ENCODE results near the gene INTU. TPM values are rescaled to one million over a fixed set of nuclear protein-coding genes. Genes with fewer than 3 reads are reported as not detected.

Gene INTU
- total and polyA plus RNA-seq, 9 of the 15 experiments (the other 6 are each of a cell fraction or from before 2014, with no cell fraction given), result 1.5 to 8.9 (median 3.9) TPM

DNA sequence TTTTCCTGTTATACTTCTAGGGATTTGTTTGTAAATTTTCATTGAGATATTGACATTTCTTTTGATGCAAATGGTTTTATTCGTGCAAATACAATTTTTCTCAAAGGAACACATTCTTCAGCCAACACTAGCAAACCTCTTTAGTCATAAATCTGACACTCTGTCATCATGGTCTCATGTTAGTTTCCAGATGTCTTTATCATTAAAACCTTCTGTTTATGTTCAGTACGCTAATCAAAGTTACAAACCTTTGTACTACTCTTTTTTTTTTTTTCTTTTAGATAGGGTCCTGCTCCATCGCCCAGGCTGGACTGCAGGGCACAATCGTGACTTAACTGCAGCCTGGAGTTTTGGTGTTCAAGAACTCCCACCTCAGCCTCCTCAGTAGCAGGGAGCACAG is 104.5 kb downstream of the INTU start:
- Histone ChIP-seq H4K20me1 (replicated peaks; ENCODE audit: control insufficient read depth, insufficient read depth, low read length) (no peaks in the 10 kb centered on the region), H3K4me1 (replicated peaks in 1 of 2; ENCODE audit: control insufficient read depth in 2 of 2, insufficient read depth in 2 of 2, low read length in 2 of 2) (no peaks in the 10 kb centered on the region; a peak in 2 of 5 replicates), H3K4me2 (ENCODE audit: insufficient read depth, low read length) (no peak overlapping the region), H3K79me2 (ENCODE audit: control insufficient read depth, insufficient read depth, low read length) (no peaks in the 10 kb centered on the region), H3K36me3 (ENCODE audit: control insufficient read depth, insufficient read depth, low read length) (no peaks in the 10 kb centered on the region), H2AFZ (ENCODE audit: low read depth, low read length) (no peak overlapping the region), H3K27me3 (ENCODE audit: control insufficient read depth in 2 of 2, insufficient read depth in 2 of 2, low read length in 2 of 2) (no peaks in the 10 kb centered on the region), H3K9me1 (ENCODE audit: control insufficient read depth, insufficient read depth, low read length) (no peaks in the 10 kb centered on the region), H3K27ac (ENCODE audit: extremely low read depth, low read depth, low read length) (no peak overlapping the region), H3K9me3 (replicated peaks; ENCODE audit: control insufficient read depth, insufficient read depth, low read depth, low read length) (no peaks in the 10 kb centered on the region), H3K4me3 (no peak overlapping the region), H3K9ac (ENCODE audit: insufficient read depth in 1 of 2, low read depth in 2 of 2, low read length in 2 of 2) (no peak overlapping the region)
- 1% methylated on average over 4 of the region's 4 CpGs for WGBS (ENCODE audit: insufficient coverage, low coverage, missing lambda C conversion rate)
- CTCF ChIA-PET (ENCODE audit: low intra/inter-chr PET ratio), result interaction anchor here (0.7 kb wide), 1 partner anchor 222 kb away, joined by 3 read pairs; no protein-coding TSS in a partner anchor
- POLR2A ChIA-PET, result interaction anchor here (0.6 kb wide), 1 partner anchor 206 kb away, joined by 4 read pairs; no protein-coding TSS in a partner anchor
- BruUV-seq (replicated peaks), result no TSS peak
- in situ Hi-C loops (cut with MboI) (no loop called here), intact Hi-C loops (cut with micrococcal nuclease) (loop anchor here (10.0 kb wide), 1 partner anchor 318 kb away; no protein-coding TSS in a partner anchor)
- FAIRE-seq (no peak), ATAC-seq (peak; percentile 70), DNase-seq (ENCODE audit: extremely low read depth in 1 of 4, low spot score in 3 of 4) (peak in 3 of 4 experiments; percentile 11 to 40 (median 27))
- TF ChIP-seq ZBTB49 (CRISPR knock-in tag; IDR thresholded peaks at IDR 0.05; ENCODE audit: borderline replicate concordance), result no peak
- TF ChIP-seq LEF1 (IDR thresholded peaks at IDR 0.05), result 0 out of 2 replicates have a peak, but pooled peaks have one; percentile 27
- no peak for TF ChIP-seq NR2C2 (CRISPR knock-in tag; IDR thresholded peaks at IDR 0.05)
- no peak for TF ChIP-seq NR2C2 (tag; IDR thresholded peaks at IDR 0.05)
- no peak for TF ChIP-seq LARP7 (IDR thresholded peaks at IDR 0.05)
- TF ChIP-seq CXXC5 (CRISPR knock-in tag; IDR thresholded peaks at IDR 0.05), result peak; percentile 59; the same call in 1 of the 2 replicates
- TF ChIP-seq ZNF12 (CRISPR knock-in tag; IDR thresholded peaks at IDR 0.05), result no peak
- TF ChIP-seq ZFP36 (IDR thresholded peaks at IDR 0.05; ENCODE audit: low read depth, low read length, partially characterized antibody), result no peak
- no peak for TF ChIP-seq RAD21 (CRISPR knock-in tag; conservative IDR thresholded peaks at IDR 0.05 in 1 of 2, IDR thresholded peaks at IDR 0.05 in 1 of 2)
- TF ChIP-seq ZNF407 (IDR thresholded peaks at IDR 0.05; ENCODE audit: low read depth), result no peak
- no peak for TF ChIP-seq POLR3G (IDR thresholded peaks at IDR 0.05; ENCODE audit: extremely low read depth, insufficient read length, insufficient replicate concordance)
- no peak for TF ChIP-seq CSDE1 (IDR thresholded peaks at IDR 0.05)
- TF ChIP-seq ELF1 (tag; IDR thresholded peaks at IDR 0.05), result no peak
